Tibial nerve (tissue), 4 donors: ENCODE data around the gene RRAGD. TPM values are rescaled to one million over a fixed set of nuclear protein-coding genes. Genes with fewer than 3 reads are reported as not detected.

Experiments
- DNase-seq, 2 donors: peaks; one replicate each; pipeline ENCODE4 v3.0.0-alpha.2; 2019; ENCODE audit warnings: low spot score in 2 of 2
- H3K27ac ChIP-seq, 4 donors: fragments of 200-600 bp; sonication (generic) in 3 of 4; one replicate each; pipeline ENCODE4 v1.5.1; 2017 to 2019; ENCODE audit warnings: mild to moderate bottlenecking in 1 of 4
- H3K27me3 ChIP-seq, 2 donors: fragments of 200-600 bp; sonication (generic) in 1 of 2; one replicate each; pipeline versions ENCODE4 v1.5.1 to v1.6.0; 2017 to 2019
- H3K36me3 ChIP-seq, 3 donors: fragments of 200-600 bp; sonication (generic); one replicate each; pipeline ENCODE4 v1.5.1; 2018 to 2019
- H3K4me1 ChIP-seq, 4 donors: fragments of 200-600 bp; sonication (generic) in 3 of 4; one replicate each; pipeline ENCODE4 v1.5.1; 2017 to 2019
- H3K4me3 ChIP-seq, 4 donors: fragments of 200-600 bp; sonication (generic) in 3 of 4; one replicate each; pipeline ENCODE4 v1.5.1; 2017 to 2019; ENCODE audit warnings: mild to moderate bottlenecking in 1 of 4, moderate library complexity in 1 of 4
- H3K9me3 ChIP-seq, 4 donors: fragments of 200-600 bp; sonication (generic) in 3 of 4; one replicate each; pipeline ENCODE4 v1.5.1; 2017 to 2019
- CTCF ChIP-seq, 5 experiments: fragments of 200-600 bp in 3 of 5; fragments of 450-650 bp in 2 of 5; sonication (generic) in 3 of 5; IDR thresholded peaks; one replicate each; pipeline ENCODE4 v1.5.1; 2016 to 2019; ENCODE audit warnings: antibody characterized with exemption in 5 of 5, mild to moderate bottlenecking in 3 of 5, moderate library complexity in 2 of 5
- EP300 ChIP-seq, 2 donors: sonication (generic); formaldehyde crosslinking; IDR thresholded peaks; one replicate each; pipeline ENCODE4 v1.6.1; 2017; ENCODE audit warnings: antibody characterized with exemption in 2 of 2, mild to moderate bottlenecking in 1 of 2
- POLR2A ChIP-seq, 2 donors: fragments of 450-650 bp; IDR thresholded peaks; one replicate each; pipeline ENCODE4 v1.6.1; 2017; ENCODE audit warnings: antibody characterized with exemption in 2 of 2, mild to moderate bottlenecking in 2 of 2, moderate library complexity in 2 of 2
- WGBS, 2 donors: methylation state at CpG; one replicate each; pipeline ENCODE4 v1.1.5; 2018; 5-methylcytosine and 5-hydroxymethylcytosine counted together
- total RNA-seq, 4 donors: library from RNA; depleted of rRNA; stranded (reverse); fragments of >200 nt; gene quantifications; one replicate each; pipeline ENCODE4 v1.1.0, GENCODE V29; 2016

RRAGD gene
- total RNA-seq, 4 donors from 2014 or later = 10.9 to 21.3 (median 15.2) TPM

GRCh38 chr6:89314692-89315091, 97.4 kb downstream of the RRAGD start:
- TF ChIP-seq EP300 (IDR thresholded peaks at IDR 0.05) (no peak), CTCF (IDR thresholded peaks at IDR 0.05) (no peak), POLR2A (IDR thresholded peaks at IDR 0.05) (no peak)
- Histone ChIP-seq H3K4me3 (no peak overlapping the region), H3K27me3 (no peaks in the 10 kb centered on the region), H3K4me1 (peaks cover 0 to 31% (median 15%) of the 10 kb centered on the region in 4 donors), H3K36me3 (peaks cover 0 to 9% (median 0%) of the 10 kb centered on the region in 3 donors), H3K27ac (no peak overlapping the region), H3K9me3 (no peaks in the 10 kb centered on the region)
- 75 to 81% methylated on average over 7 of the region's 7 CpGs for WGBS, 2 donors
- DNase-seq = no peak

Other genes with a start within 250 kb of the RRAGD start
- not detected for gene GABRR1, start 194.9 kb downstream of the RRAGD start, total RNA-seq
- gene GABRR2, start 97.0 kb downstream of the RRAGD start, total RNA-seq = 1 to 10 TPM in 1 of 4 donors, under 1 TPM in 1, not detected in 2; 0.84 to 3.6 TPM
- gene UBE2J1, start 59.6 kb downstream of the RRAGD start, total RNA-seq = 10 to 100 TPM; 25.3 to 30.4 (median 26.7) TPM
- gene ANKRD6, start 20.9 kb upstream of the RRAGD start, total RNA-seq = 10 to 100 TPM; 10.1 to 22.8 (median 13.0) TPM
- 10 to 100 TPM; 12.0 to 20.1 (median 13.6) TPM for gene LYRM2, start 226.5 kb upstream of the RRAGD start, total RNA-seq